Tibial nerve (tissue), 4 donors: ENCODE measurements around the gene KRT71. TPM values are rescaled to one million over a fixed set of nuclear protein-coding genes. Genes with fewer than 3 reads are reported as not detected.

Experiments used
- DNase-seq, 2 donors: peaks; one replicate each; pipeline ENCODE4 v3.0.0-alpha.2; 2019; ENCODE audit warnings: low spot score in 2 of 2
- H3K27ac ChIP-seq, 4 donors: fragments of 200-600 bp; sonication (generic) in 3 of 4; one replicate each; pipeline ENCODE4 v1.5.1; 2017 to 2019; ENCODE audit warnings: mild to moderate bottlenecking in 1 of 4
- H3K27me3 ChIP-seq, 2 donors: fragments of 200-600 bp; sonication (generic) in 1 of 2; one replicate each; pipeline versions ENCODE4 v1.5.1 to v1.6.0; 2017 to 2019
- H3K36me3 ChIP-seq, 3 donors: fragments of 200-600 bp; sonication (generic); one replicate each; pipeline ENCODE4 v1.5.1; 2018 to 2019
- H3K4me1 ChIP-seq, 4 donors: fragments of 200-600 bp; sonication (generic) in 3 of 4; one replicate each; pipeline ENCODE4 v1.5.1; 2017 to 2019
- H3K4me3 ChIP-seq, 4 donors: fragments of 200-600 bp; sonication (generic) in 3 of 4; one replicate each; pipeline ENCODE4 v1.5.1; 2017 to 2019; ENCODE audit warnings: mild to moderate bottlenecking in 1 of 4, moderate library complexity in 1 of 4
- H3K9me3 ChIP-seq, 4 donors: fragments of 200-600 bp; sonication (generic) in 3 of 4; one replicate each; pipeline ENCODE4 v1.5.1; 2017 to 2019
- EP300 ChIP-seq, 2 donors: sonication (generic); formaldehyde crosslinking; IDR thresholded peaks; one replicate each; pipeline ENCODE4 v1.6.1; 2017; ENCODE audit warnings: antibody characterized with exemption in 2 of 2, mild to moderate bottlenecking in 1 of 2
- POLR2A ChIP-seq, 2 donors: fragments of 450-650 bp; IDR thresholded peaks; one replicate each; pipeline ENCODE4 v1.6.1; 2017; ENCODE audit warnings: antibody characterized with exemption in 2 of 2, mild to moderate bottlenecking in 2 of 2, moderate library complexity in 2 of 2
- WGBS, 2 donors: methylation state at CpG; one replicate each; pipeline ENCODE4 v1.1.5; 2018; 5-methylcytosine and 5-hydroxymethylcytosine counted together
- total RNA-seq, 4 donors: library from RNA; depleted of rRNA; stranded (reverse); fragments of >200 nt; gene quantifications; one replicate each; pipeline ENCODE4 v1.1.0, GENCODE V29; 2016
- TF ChIP-seq, protein P1 (sequence below), 5 experiments: fragments of 200-600 bp in 3 of 5; fragments of 450-650 bp in 2 of 5; sonication (generic) in 3 of 5; IDR thresholded peaks; one replicate each; pipeline ENCODE4 v1.5.1; 2016 to 2019; ENCODE audit warnings: antibody characterized with exemption in 5 of 5, mild to moderate bottlenecking in 3 of 5, moderate library complexity in 2 of 5

KRT71 gene
- total RNA-seq, 4 donors from 2014 or later, result not detected

DNA sequence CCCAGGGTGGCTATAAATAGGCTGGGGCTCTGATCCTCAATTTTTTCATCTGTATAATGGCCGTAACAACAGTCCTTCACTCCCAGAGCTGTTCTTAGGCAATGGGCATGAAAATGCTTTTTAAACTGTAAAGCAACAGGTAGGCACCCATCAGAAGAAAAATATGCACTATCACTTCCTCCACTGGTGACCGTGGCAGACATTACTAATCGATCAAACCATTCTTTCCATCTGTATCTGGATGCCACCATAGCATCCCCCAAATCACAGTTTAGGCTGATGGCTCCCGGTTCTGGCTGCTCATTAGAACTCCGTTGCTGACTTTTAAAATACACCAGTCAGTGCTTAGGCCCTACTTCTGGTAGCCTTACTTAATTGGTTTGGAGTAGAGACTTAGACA is 11.2 kb downstream of the KRT71 start:
- no peaks in the 10 kb centered on the region for H3K27me3 ChIP-seq
- H3K9me3 ChIP-seq, result no peaks in the 10 kb centered on the region
- WGBS, 2 donors, result 89 to 96% methylated on average over 5 of the region's 5 CpGs
- no peak overlapping the region for H3K27ac ChIP-seq
- no peak overlapping the region for H3K4me3 ChIP-seq
- peaks cover 0 to 29% (median 0%) of the 10 kb centered on the region in 4 donors for H3K4me1 ChIP-seq
- no peak for DNase-seq
- TF ChIP-seq, protein P1, sequence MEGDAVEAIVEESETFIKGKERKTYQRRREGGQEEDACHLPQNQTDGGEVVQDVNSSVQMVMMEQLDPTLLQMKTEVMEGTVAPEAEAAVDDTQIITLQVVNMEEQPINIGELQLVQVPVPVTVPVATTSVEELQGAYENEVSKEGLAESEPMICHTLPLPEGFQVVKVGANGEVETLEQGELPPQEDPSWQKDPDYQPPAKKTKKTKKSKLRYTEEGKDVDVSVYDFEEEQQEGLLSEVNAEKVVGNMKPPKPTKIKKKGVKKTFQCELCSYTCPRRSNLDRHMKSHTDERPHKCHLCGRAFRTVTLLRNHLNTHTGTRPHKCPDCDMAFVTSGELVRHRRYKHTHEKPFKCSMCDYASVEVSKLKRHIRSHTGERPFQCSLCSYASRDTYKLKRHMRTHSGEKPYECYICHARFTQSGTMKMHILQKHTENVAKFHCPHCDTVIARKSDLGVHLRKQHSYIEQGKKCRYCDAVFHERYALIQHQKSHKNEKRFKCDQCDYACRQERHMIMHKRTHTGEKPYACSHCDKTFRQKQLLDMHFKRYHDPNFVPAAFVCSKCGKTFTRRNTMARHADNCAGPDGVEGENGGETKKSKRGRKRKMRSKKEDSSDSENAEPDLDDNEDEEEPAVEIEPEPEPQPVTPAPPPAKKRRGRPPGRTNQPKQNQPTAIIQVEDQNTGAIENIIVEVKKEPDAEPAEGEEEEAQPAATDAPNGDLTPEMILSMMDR (IDR thresholded peaks at IDR 0.05), result no peak
- TF ChIP-seq POLR2A (IDR thresholded peaks at IDR 0.05), result no peak
- TF ChIP-seq EP300 (IDR thresholded peaks at IDR 0.05), result no peak
- H3K36me3 ChIP-seq, result no peaks in the 10 kb centered on the region

DNA sequence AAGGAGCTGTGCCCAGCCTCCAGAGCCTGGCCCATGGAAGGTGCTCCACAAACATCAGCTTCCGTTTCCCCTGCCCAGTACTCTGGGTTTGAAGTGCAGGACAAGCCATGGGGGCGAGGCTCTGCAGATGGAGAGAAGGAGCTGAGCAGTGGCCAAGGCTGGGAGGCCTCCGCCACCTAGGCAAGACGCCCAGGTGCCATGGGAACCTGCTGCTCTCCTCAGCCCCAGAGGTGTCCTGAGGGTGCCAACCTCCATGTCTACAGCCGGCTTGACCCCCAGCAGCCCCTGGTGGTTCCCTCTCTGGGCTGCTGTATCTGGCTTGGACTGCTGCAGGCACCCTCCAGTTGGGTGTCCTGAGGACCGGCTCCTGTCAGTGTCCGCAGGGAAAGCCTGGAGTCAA is 12.4 kb downstream of the KRT71 start:
- H3K27ac ChIP-seq, result peak overlapping the region in 1 of 4 donors; percentile 55
- H3K4me1 ChIP-seq, result peaks cover 0 to 29% (median 0%) of the 10 kb centered on the region in 4 donors
- no peak for DNase-seq
- no peaks in the 10 kb centered on the region for H3K36me3 ChIP-seq
- H3K4me3 ChIP-seq, result no peak overlapping the region
- H3K27me3 ChIP-seq, result no peaks in the 10 kb centered on the region
- WGBS, 2 donors, result 89 to 92% methylated on average over 4 of the region's 7 CpGs
- TF ChIP-seq, protein P1 (IDR thresholded peaks at IDR 0.05), result no peak
- no peak for TF ChIP-seq EP300 (IDR thresholded peaks at IDR 0.05)
- TF ChIP-seq POLR2A (IDR thresholded peaks at IDR 0.05), result no peak
- H3K9me3 ChIP-seq, result no peaks in the 10 kb centered on the region

DNA sequence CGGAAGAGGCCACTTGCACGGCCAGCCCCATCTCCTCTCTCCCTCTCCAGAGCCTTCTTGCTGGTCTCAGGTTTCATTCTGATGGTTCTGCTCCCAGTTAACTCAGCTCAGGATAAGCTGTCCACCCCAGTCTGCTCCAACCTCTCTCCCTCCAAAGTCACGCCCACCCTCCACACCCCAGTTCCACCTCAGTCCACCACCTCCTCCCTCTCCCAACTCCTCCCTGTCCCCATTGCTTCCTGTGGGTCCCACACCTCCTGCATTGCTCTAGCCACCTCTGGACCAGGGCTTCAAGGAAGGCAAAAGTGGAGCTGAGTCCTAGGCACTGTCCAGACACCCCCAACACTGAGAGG is 13.1 kb downstream of the KRT71 start:
- Histone ChIP-seq H3K4me3 (no peak overlapping the region), H3K27me3 (no peaks in the 10 kb centered on the region), H3K9me3 (no peaks in the 10 kb centered on the region), H3K36me3 (no peaks in the 10 kb centered on the region), H3K4me1 (peaks cover 0 to 28% (median 0%) of the 10 kb centered on the region in 4 donors), H3K27ac (peak overlapping the region in 2 of 4 donors; percentile 46 to 55)
- no peak for TF ChIP-seq EP300 (IDR thresholded peaks at IDR 0.05)
- TF ChIP-seq, protein P1 (IDR thresholded peaks at IDR 0.05), result no peak
- TF ChIP-seq POLR2A (IDR thresholded peaks at IDR 0.05), result no peak
- DNase-seq, result no peak
- WGBS, 2 donors, result 67 to 78% methylated on average over 3 of the region's 3 CpGs

DNA sequence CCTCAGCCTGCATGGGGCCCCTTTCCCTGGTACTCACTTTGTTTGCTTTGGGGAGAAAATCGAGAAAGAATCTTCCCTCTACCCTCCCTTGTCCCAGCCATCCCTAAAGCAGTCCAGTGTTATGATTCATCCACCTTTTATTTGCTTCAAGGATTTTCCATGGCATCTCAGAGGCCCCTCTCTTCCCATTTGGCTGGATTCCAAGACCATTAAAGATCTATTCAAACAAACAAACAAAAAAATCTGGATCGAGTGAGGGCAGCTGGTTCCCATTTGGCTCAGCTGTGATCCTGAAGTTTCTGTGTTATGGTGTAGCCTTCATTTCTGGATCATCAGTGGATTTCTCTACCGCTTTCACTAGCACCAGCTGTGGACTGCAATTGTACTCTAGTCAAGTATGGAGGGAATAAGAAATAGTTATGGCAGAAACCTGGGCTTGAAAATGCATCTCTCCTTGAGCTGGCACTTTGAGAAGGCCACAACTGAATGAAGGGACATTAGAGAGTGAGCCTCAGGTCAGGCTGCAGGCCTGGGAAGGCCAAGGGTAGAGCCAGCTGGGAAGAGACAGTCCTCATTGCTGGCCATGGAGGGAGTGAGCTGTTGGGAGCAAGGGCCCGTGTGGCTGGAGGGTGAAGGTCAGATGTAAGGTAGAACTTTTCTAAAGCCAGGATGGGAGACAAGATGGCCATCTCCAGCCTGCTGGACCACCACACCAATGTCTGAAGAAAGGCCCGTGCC is 13.7 kb downstream of the KRT71 start:
- WGBS, 2 donors, result 43 to 47% methylated on average over 5 of the region's 5 CpGs
- Histone ChIP-seq H3K27ac (peak overlapping the region in 2 of 4 donors; percentile 46 to 55), H3K36me3 (no peaks in the 10 kb centered on the region), H3K9me3 (no peaks in the 10 kb centered on the region), H3K4me3 (no peak overlapping the region), H3K4me1 (peaks cover 0 to 22% (median 0%) of the 10 kb centered on the region in 4 donors), H3K27me3 (no peaks in the 10 kb centered on the region)
- DNase-seq, result no peak
- TF ChIP-seq, protein P1 (IDR thresholded peaks at IDR 0.05), result no peak
- TF ChIP-seq EP300 (IDR thresholded peaks at IDR 0.05) (no peak), POLR2A (IDR thresholded peaks at IDR 0.05) (no peak)

DNA sequence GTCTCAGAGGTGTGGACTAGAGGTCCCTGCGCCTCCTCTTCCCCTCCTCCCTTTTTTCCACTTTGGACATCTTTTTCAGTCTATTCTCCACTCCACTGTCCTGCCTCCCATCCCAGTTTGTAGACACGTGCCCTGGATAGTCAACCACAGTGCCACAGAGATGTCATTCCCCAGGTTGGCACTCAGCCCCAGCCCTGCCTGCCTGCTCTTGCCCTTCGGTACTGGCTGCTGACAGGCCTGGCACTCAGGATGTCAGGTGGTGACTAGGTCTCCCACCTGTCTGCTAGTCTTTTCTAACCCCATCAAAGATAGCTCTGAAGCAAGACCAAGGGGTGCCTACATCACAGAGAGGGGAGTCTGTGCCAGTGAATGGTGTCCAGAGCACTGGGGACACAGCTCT is 15.8 kb downstream of the KRT71 start:
- Histone ChIP-seq H3K4me3 (no peak overlapping the region), H3K36me3 (no peaks in the 10 kb centered on the region), H3K27me3 (no peaks in the 10 kb centered on the region), H3K9me3 (no peaks in the 10 kb centered on the region), H3K27ac (no peak overlapping the region), H3K4me1 (peaks cover 0 to 18% (median 0%) of the 10 kb centered on the region in 4 donors)
- TF ChIP-seq POLR2A (IDR thresholded peaks at IDR 0.05) (no peak), EP300 (IDR thresholded peaks at IDR 0.05) (no peak)
- TF ChIP-seq, protein P1 (IDR thresholded peaks at IDR 0.05), result no peak
- WGBS, 2 donors, result 86 to 87% methylated on average over 3 of the region's 3 CpGs
- DNase-seq, result no peak
